A673 (cell line): ENCODE results near the gene TREML4. TPM values are rescaled to one million over a fixed set of nuclear protein-coding genes. Genes with fewer than 3 reads are reported as not detected.
"Not testable (repeated sequence)": the region's sequence is repeated elsewhere in the genome, so short reads cannot be mapped to it uniquely, and the experiment has no call there.

Experiments
- BruUV-seq: library from RNA; stranded (reverse); fragments of 400-500 nt; replicated peaks from 2 replicates; lab custom pipeline; 2021; lab: Mats Ljungman, UMichigan
- CTCF ChIA-PET: fragments of 300-600 bp; sonication (Branson Sonifier 250); formaldehyde crosslinking; loops from one replicate; lab custom pipeline; 2022; ENCODE audit warnings: antibody characterized with exemption; lab: Charles Lee
- POLR2A ChIA-PET: fragments of 300-600 bp; sonication (Branson Sonifier 250); formaldehyde crosslinking; loops from one replicate; lab custom pipeline; 2022; ENCODE audit warnings: antibody characterized with exemption; ENCODE audit not compliant: low non-redundant PET; lab: Charles Lee
- DNase-seq: peaks from one replicate; pipeline ENCODE4 v3.0.0-alpha.2; 2015; ENCODE audit warnings: low spot score
- H3K27ac ChIP-seq: fragments of 200-600 bp; sonication (generic); 2 replicates; pipeline ENCODE4 v1.5.1; 2016; ENCODE audit warnings: mixed run types, low read depth, mild to moderate bottlenecking, mixed read lengths, antibody characterized with exemption, low read length; ENCODE audit not compliant: poor library complexity, severe bottlenecking
- H3K27me3 ChIP-seq: fragments of 200-600 bp; sonication (generic); replicated peaks from 2 replicates; pipeline ENCODE4 v1.6.1; 2017; ENCODE audit warnings: mixed run types, low read depth, mild to moderate bottlenecking, mixed read lengths, antibody characterized with exemption, low read length; ENCODE audit not compliant: insufficient read depth, poor library complexity
- H3K36me3 ChIP-seq: fragments of 200-600 bp; sonication (generic); 2 replicates; pipeline ENCODE4 v1.6.1; 2016; ENCODE audit warnings: mixed run types, mild to moderate bottlenecking, mixed read lengths, antibody characterized with exemption, low read length; ENCODE audit not compliant: insufficient read depth, poor library complexity, severe bottlenecking
- H3K4me1 ChIP-seq: fragments of 200-600 bp; sonication (generic); 2 replicates; pipeline ENCODE4 v1.6.1; 2017; ENCODE audit warnings: mixed run types, mild to moderate bottlenecking, mixed read lengths, antibody characterized with exemption, low read length; ENCODE audit not compliant: insufficient read depth, poor library complexity, severe bottlenecking
- H3K4me3 ChIP-seq: fragments of 200-600 bp; sonication (generic); 2 replicates; pipeline ENCODE4 v1.5.1; 2016; ENCODE audit warnings: low read depth, mixed run types, mild to moderate bottlenecking, mixed read lengths, low read length; ENCODE audit not compliant: poor library complexity, severe bottlenecking
- H3K9me3 ChIP-seq: fragments of 200-600 bp; sonication (generic); 2 replicates; pipeline ENCODE4 v1.6.1; 2016; ENCODE audit warnings: mixed run types, low read depth, mild to moderate bottlenecking, mixed read lengths, antibody characterized with exemption, low read length; ENCODE audit not compliant: poor library complexity, severe bottlenecking
- CTCF ChIP-seq: fragments of 300-800, 200-600 bp; sonication (generic); conservative IDR thresholded peaks from 2 replicates; pipeline ENCODE4 v1.5.1; 2017; ENCODE audit warnings: low read depth, mild to moderate bottlenecking, antibody characterized with exemption, low read length, moderate library complexity, mixed read lengths
- EZH2 ChIP-seq: fragments of 200-600 bp; sonication (generic); IDR thresholded peaks from 2 replicates; pipeline ENCODE4 v1.6.1; 2017; ENCODE audit warnings: borderline replicate concordance, low read depth, mild to moderate bottlenecking, mixed read lengths, antibody characterized with exemption, low read length; ENCODE audit not compliant: poor library complexity, severe bottlenecking
- intact Hi-C: fragments of 100-400 bp; cut with micrococcal nuclease; formaldehyde crosslinking; loops from one replicate; pipeline ENCODE4 v1.10.0; 2022; ENCODE audit not compliant: unreplicated experiment
- total RNA-seq: library from RNA; stranded (reverse); gene quantifications from 2 replicates; pipeline ENCODE4 v1.2.3, GENCODE V29; 2021

TREML4 gene
- total RNA-seq, 1 experiment from 2014 or later: not detected

GRCh38 chr6:41187924-41188886, 39.9 kb upstream of the TREML4 start:
- TF ChIP-seq CTCF: no peak
- no peak for TF ChIP-seq EZH2
- BruUV-seq: no TSS peak
- ChIA-PET CTCF (no interaction called here), POLR2A (interaction anchor here (0.6 kb wide), 1 partner anchor 20 kb away, joined by 4 read pairs; no protein-coding TSS in a partner anchor)
- Histone ChIP-seq H3K27ac (no peak overlapping the region), H3K36me3 (no peaks in the 10 kb centered on the region), H3K4me3 (no peak overlapping the region), H3K9me3 (no peaks in the 10 kb centered on the region), H3K4me1 (no peaks in the 10 kb centered on the region), H3K27me3 (no peaks in the 10 kb centered on the region)
- no peak for DNase-seq
- intact Hi-C loops: no loop called here

GRCh38 chr6:41189046-41189445, 39.1 kb upstream of the TREML4 start:
- H3K9me3 ChIP-seq, H3K4me3 ChIP-seq, CTCF ChIA-PET, POLR2A ChIA-PET, intact Hi-C loops, BruUV-seq, H3K36me3 ChIP-seq, DNase-seq, H3K27ac ChIP-seq, H3K4me1 ChIP-seq, H3K27me3 ChIP-seq: not testable (repeated sequence)

GRCh38 chr6:41189967-41190366, 38.2 kb upstream of the TREML4 start:
- intact Hi-C loops: loop anchor here (10.0 kb wide), 1 partner anchor 125 kb away; no protein-coding TSS in a partner anchor
- Histone ChIP-seq H3K36me3 (no peaks in the 10 kb centered on the region), H3K4me3 (no peak overlapping the region), H3K27me3 (peaks cover 7% of the 10 kb centered on the region), H3K27ac (no peak overlapping the region), H3K9me3 (no peaks in the 10 kb centered on the region), H3K4me1 (no peaks in the 10 kb centered on the region)
- no TSS peak for BruUV-seq
- TF ChIP-seq CTCF: no peak
- POLR2A ChIA-PET: no interaction called here
- no peak for DNase-seq
- CTCF ChIA-PET: no interaction called here
